Testis (tissue), 3 donors: ENCODE results near the gene GDF11. TPM values are rescaled to one million over a fixed set of nuclear protein-coding genes. Genes with fewer than 3 reads are reported as not detected.

Experiments
- DNase-seq: peaks from one replicate; pipeline ENCODE4 v3.0.0-alpha.2; 2019
- H3K27ac ChIP-seq, 2 donors: fragments of 200-600 bp; sonication (generic); one replicate each; pipeline ENCODE4 v1.5.1; 2019
- H3K27me3 ChIP-seq: fragments of 200-600 bp; sonication (generic); one replicate; pipeline ENCODE4 v1.5.1; 2019
- H3K36me3 ChIP-seq: fragments of 200-600 bp; sonication (generic); one replicate; pipeline ENCODE4 v1.5.1; 2017; ENCODE audit warnings: low read depth; ENCODE audit errors: missing control alignments
- H3K4me1 ChIP-seq: fragments of 200-600 bp; sonication (generic); one replicate; pipeline ENCODE4 v1.5.1; 2019
- H3K4me3 ChIP-seq, 2 donors: fragments of 200-600 bp; sonication (generic); one replicate each; pipeline ENCODE4 v1.5.1; 2017 to 2019
- H3K9me3 ChIP-seq: fragments of 200-600 bp; sonication (generic); one replicate; pipeline ENCODE4 v1.5.1; 2017
- CTCF ChIP-seq, 3 experiments: fragments of 450-650 bp in 2 of 3; fragments of 200-600 bp in 1 of 3; sonication (generic) in 1 of 3; IDR thresholded peaks; one replicate each; pipeline ENCODE4 v1.5.1; 2016 to 2019; ENCODE audit warnings: antibody characterized with exemption in 3 of 3, mild to moderate bottlenecking in 2 of 3, moderate library complexity in 1 of 3
- POLR2A ChIP-seq: fragments of 450-650 bp; IDR thresholded peaks from one replicate; pipeline ENCODE4 v1.6.1; 2017; ENCODE audit warnings: antibody characterized with exemption, mild to moderate bottlenecking, moderate library complexity
- WGBS, 2 donors: methylation state at CpG; one replicate each; pipeline ENCODE4 v1.1.5; 2018; 5-methylcytosine and 5-hydroxymethylcytosine counted together
- intact Hi-C: fragments of 100-400 bp; cut with DNase I; formaldehyde crosslinking; loops from one replicate; pipeline ENCODE4 v1.15.1; 2023; ENCODE audit warnings: low total_unique reads
- polyA plus RNA-seq: library from polyadenylated mRNA; stranded (reverse); fragments of 350-450 nt; fragmentation: Illumina TruSeq; extraction: RNeasy Lipid Tissue Mini Kit (QIAGEN cat#74804); gene quantifications from one replicate; pipeline ENCODE4 v1.2.3, GENCODE V29; 2014; ENCODE audit warnings: low read depth, low replicate concordance; ENCODE audit not compliant: insufficient read depth
- total RNA-seq, 2 donors: library from RNA; depleted of rRNA; stranded (reverse); fragments of >200 nt; gene quantifications; one replicate each; pipeline ENCODE4 v1.2.3, GENCODE V29; 2016

The GDF11 gene
- total and polyA plus RNA-seq, 3 donors from 2014 or later, result 3.0 to 3.3 (median 3.1) TPM

DNA sequence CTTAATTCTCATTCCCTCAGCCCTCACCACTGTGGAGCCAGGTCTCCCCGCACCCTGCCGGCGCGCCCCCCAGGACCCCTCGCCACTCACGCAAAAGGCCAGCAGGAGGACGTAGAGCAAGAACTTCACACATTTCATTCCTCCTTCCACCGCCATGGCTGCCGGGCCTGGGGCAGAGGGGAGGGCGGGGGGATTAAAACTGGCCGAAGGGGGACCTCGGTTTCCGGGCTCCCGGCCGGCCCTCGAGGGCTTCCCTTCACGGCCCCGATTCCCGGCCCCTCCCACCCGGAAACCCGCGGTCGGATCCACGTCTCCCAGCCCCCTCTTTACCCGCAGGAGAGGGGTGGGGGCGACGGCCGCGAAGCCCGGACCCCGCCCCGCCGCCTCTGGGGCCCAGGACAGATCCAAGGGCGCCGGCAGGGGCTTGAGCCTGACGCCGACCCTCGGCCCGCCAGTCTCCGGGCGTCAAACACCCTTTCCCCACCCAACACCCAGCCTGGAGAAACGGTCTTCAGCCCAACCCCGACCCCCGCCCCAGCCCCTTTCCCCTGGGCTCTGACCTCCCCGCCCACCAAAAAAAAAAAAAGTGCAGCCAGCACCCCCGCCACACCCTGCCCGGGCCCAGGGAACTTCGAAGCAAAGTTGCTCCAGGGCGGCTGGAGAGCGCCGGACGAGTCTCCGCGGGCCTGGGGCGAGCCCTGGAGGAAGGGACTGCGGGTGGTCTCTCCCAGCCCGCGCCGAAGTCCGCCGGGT is 14.6 kb upstream of the GDF11 start:
- no peaks in the 10 kb centered on the region for H3K27me3 ChIP-seq
- peak; percentile 80 for DNase-seq
- H3K9me3 ChIP-seq, result no peaks in the 10 kb centered on the region
- peak in 1 of 3 experiments; percentile 11 for TF ChIP-seq CTCF (IDR thresholded peaks at IDR 0.05)
- no peak for TF ChIP-seq POLR2A
- H3K4me3 ChIP-seq, result peak overlapping the region; percentile 90 to 95
- H3K4me1 ChIP-seq, result peaks cover 36% of the 10 kb centered on the region
- intact Hi-C loops, result no loop called here
- peak overlapping the region; percentile 99 to 100 for H3K27ac ChIP-seq
- no peaks in the 10 kb centered on the region for H3K36me3 ChIP-seq
- 0 to 1% methylated on average over 3 to 53 of the region's 61 CpGs for WGBS, 2 donors

GRCh38 chr12:55728939-55729818 is 13.7 kb upstream of the GDF11 start, which contains the start of gene CD63:
TSS of gene CD63 (minus strand) at chr12:55729009. CDS start at chr12:55728341, 668 bp downstream.
- Histone ChIP-seq H3K4me1 (peaks cover 28% of the 10 kb centered on the region), H3K9me3 (no peaks in the 10 kb centered on the region), H3K27ac (peak within 1 kb of the TSS; percentile 99 to 100), H3K4me3 (peak within 1 kb of the TSS; percentile 90 to 95), H3K36me3 (no peaks in the 10 kb centered on the region), H3K27me3 (no peaks in the 10 kb centered on the region)
- peak; percentile 97 for DNase-seq
- intact Hi-C loops, result no loop called here
- WGBS, 2 donors, result 0% methylated on average over 6 to 41 of the region's 61 CpGs
- TF ChIP-seq CTCF (IDR thresholded peaks at IDR 0.05), result no peak
- peak; percentile 51 for TF ChIP-seq POLR2A

DNA sequence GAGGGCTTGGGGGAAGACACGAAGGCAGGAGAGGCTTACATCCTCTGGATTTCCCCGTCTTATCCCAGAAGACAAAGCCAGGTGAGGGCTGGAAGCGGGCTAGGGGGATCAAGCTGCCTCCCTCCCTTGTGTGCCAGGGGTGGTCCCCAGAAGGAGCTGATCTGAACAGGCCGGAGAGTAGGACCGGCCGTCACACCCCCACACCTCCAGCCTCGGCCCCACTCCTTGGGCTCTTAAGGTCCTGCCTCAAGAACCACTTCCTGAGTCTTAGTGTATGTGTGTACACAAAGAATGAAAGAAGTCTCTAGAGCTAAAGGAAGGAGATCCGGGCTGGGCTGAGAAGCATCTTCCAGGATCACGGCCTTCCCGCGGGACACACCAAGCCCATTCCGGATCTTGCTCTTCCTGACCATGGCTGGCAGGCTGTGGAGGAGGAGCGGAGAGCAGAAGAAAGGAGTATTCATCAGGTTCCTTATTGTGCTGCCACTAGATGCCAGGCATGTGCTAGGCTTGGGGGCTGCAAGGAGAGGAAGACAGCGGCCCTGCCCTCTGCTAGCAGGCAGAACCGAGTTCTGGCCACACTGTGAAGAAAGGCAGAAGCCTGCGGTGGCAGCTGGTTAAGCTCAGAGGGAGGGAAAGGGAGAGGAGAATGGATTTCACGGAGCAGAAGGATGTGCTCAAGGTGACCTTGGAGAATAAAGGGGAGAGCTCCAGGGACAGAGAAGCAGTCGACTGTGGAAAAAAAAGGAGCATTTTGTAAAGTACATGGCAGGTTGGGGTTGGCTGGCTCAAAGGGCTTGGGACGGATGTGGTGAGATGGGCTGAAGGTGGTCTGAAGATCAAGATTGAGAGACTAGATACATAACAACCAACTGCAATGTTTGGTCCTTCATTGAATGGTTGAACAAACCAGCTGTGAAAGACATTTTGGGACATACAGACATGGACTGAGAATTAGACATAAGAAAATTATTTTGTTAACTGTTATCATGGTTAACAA is 12.8 kb upstream of the GDF11 start:
- Histone ChIP-seq H3K27ac (peak overlapping the region; percentile 99 to 100), H3K9me3 (no peaks in the 10 kb centered on the region), H3K4me1 (peaks cover 27% of the 10 kb centered on the region), H3K27me3 (no peaks in the 10 kb centered on the region), H3K4me3 (peak overlapping the region; percentile 90 to 95), H3K36me3 (no peaks in the 10 kb centered on the region)
- WGBS, 2 donors, result 1% methylated on average over 18 to 19 of the region's 19 CpGs
- peak; percentile 79 for DNase-seq
- TF ChIP-seq CTCF (IDR thresholded peaks at IDR 0.05) (no peak), POLR2A (peak; percentile 38)
- intact Hi-C loops, result loop anchor here (10.0 kb wide), 1 partner anchor 75 kb away; no protein-coding TSS in a partner anchor

GRCh38 chr12:55732288-55732687 is 10.6 kb upstream of the GDF11 start:
- Histone ChIP-seq H3K9me3 (no peaks in the 10 kb centered on the region), H3K36me3 (no peaks in the 10 kb centered on the region), H3K27ac (no peak overlapping the region), H3K4me3 (no peak overlapping the region), H3K4me1 (peaks cover 21% of the 10 kb centered on the region), H3K27me3 (no peaks in the 10 kb centered on the region)
- TF ChIP-seq CTCF (IDR thresholded peaks at IDR 0.05) (no peak), POLR2A (no peak)
- 88 to 91% methylated on average over 3 to 4 of the region's 4 CpGs for WGBS, 2 donors
- intact Hi-C loops, result loop anchor here (10.0 kb wide), 1 partner anchor 73 kb away; no protein-coding TSS in a partner anchor
- DNase-seq, result no peak
